NCI-H187 treated with DMSO at 0.1 percent for 48 hours (cell line): ENCODE measurements around the gene TRPC4.

Experiments
- DNase-seq: peaks from one replicate; lab custom pipeline; 2025; lab: John Stamatoyannopoulos, UW

TRPC4 gene

GRCh38 chr13:37657134-37657533 lies 212.4 kb downstream of the TRPC4 start:
- DNase-seq = no peak

- DNase-seq = no peak
Measured at GRCh38 chr13:37656247-37656940, 213.2 kb downstream of the TRPC4 start.

- DNase-seq = no peak
Measured at GRCh38 chr13:37652596-37652995, 217.0 kb downstream of the TRPC4 start.

- no peak for DNase-seq
Measured at GRCh38 chr13:37651891-37652290, 217.7 kb downstream of the TRPC4 start.

GRCh38 chr13:37648609-37649008 lies 221.0 kb downstream of the TRPC4 start:
- DNase-seq = no peak

- no peak for DNase-seq
Measured at GRCh38 chr13:37647031-37647650, 222.4 kb downstream of the TRPC4 start.

- DNase-seq = no peak
Measured at GRCh38 chr13:37646531-37646930, 223.0 kb downstream of the TRPC4 start.

GRCh38 chr13:37645181-37645740 lies 224.3 kb downstream of the TRPC4 start:
- no peak for DNase-seq

- DNase-seq = no peak
Measured at GRCh38 chr13:37641391-37641790, 228.2 kb downstream of the TRPC4 start.

- DNase-seq = no peak
Measured at GRCh38 chr13:37640499-37640898, 229.1 kb downstream of the TRPC4 start.

- no peak for DNase-seq
Measured at GRCh38 chr13:37636701-37637100, 232.9 kb downstream of the TRPC4 start.

- no peak for DNase-seq
Measured at GRCh38 chr13:37632294-37632693, 237.3 kb downstream of the TRPC4 start.

GRCh38 chr13:37627428-37627827 lies 242.1 kb downstream of the TRPC4 start:
- no peak for DNase-seq

- no peak for DNase-seq
Measured at GRCh38 chr13:37621811-37622361, 247.7 kb downstream of the TRPC4 start.

GRCh38 chr13:37618554-37618953 lies 251.0 kb downstream of the TRPC4 start:
- no peak for DNase-seq

- no peak for DNase-seq
Measured at GRCh38 chr13:37617173-37617572, 252.4 kb downstream of the TRPC4 start.

- no peak for DNase-seq
Measured at GRCh38 chr13:37616131-37616530, 253.4 kb downstream of the TRPC4 start.

- DNase-seq = no peak
Measured at GRCh38 chr13:37615276-37615675, 254.3 kb downstream of the TRPC4 start.

GRCh38 chr13:37613638-37614037 lies 255.9 kb downstream of the TRPC4 start:
- DNase-seq = no peak

- no peak for DNase-seq
Measured at GRCh38 chr13:37613236-37613635, 256.3 kb downstream of the TRPC4 start.

GRCh38 chr13:37608750-37609339 lies 260.7 kb downstream of the TRPC4 start:
- no peak for DNase-seq

- DNase-seq = no peak
Measured at GRCh38 chr13:37602733-37603381, 266.7 kb downstream of the TRPC4 start.
